NOMO-1 (cell line): ENCODE results near the gene CLCNKB.
"Not testable (repeated sequence)": the region's sequence is repeated elsewhere in the genome, so short reads cannot be mapped to it uniquely, and the experiment has no call there.

ENCODE experiments used
- DNase-seq, 2 experiments: peaks; one replicate each; lab custom pipeline; 2025; ENCODE audit not compliant: unreplicated experiment in 2 of 2; lab: John Stamatoyannopoulos, UW

The CLCNKB gene

DNA sequence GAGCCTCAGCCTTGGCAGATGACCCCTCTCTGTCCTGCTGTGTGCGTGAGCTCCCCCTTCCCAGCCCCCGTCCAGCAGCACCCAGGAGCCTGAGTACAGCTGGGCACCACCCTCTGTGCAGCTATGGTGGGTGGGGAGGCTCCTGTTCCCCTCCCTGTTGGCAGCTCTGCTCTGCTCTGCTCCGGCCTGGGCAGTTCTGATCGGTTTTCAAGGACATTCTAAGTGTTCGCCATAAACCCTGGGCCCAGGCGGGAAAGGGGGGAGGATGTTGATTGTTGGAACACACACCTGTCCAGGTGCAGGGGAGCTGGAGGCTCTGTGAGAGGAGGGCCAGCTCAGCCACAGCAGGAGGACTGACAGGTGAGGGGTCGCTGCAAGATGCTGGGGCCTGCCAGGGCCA, at the start of gene CLCNKB:
Gene CLCNKB, plus strand, starts transcription at position 262 of the 400 bp plus-strand sequence. CDS start 711 bp downstream, outside the sequence.
- no peak for DNase-seq

- no peak for DNase-seq
These were observed 49.5 kb upstream of the CLCNKB start for GRCh38 chr1:15994081-15994480.

GRCh38 chr1:15994590-15995351, 48.8 kb upstream of the CLCNKB start:
- DNase-seq = no peak

DNA sequence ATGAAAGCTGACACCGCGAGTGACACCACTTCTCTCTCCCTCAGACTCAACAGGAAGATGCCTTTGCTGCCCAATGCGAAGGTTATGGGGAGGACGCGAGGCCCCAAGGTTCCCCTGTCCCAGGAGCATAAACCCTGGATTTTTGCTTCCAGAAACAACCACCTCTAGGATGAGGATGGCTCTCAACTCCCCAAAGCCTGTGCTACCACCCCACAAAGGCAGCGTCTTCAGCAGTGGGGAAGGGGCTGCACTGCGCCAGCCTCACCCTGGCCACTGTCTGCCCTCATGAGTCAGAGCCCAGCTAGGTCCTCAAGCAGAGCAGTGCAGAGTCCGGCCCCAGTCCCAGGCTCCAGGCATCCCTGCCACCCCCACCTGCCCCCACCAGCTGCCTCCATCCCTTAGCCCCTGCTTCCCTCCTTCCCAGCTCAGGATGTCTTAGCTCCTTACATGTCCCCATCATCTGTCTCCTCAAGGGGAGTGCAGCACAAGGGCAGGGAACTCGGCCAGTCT, 46.5 kb upstream of the CLCNKB start:
- DNase-seq = no peak

GRCh38 chr1:15997637-15998280, 45.8 kb upstream of the CLCNKB start:
- DNase-seq = no peak

- no peak for DNase-seq
These were observed 44.7 kb upstream of the CLCNKB start for GRCh38 chr1:15998929-15999328.

DNA sequence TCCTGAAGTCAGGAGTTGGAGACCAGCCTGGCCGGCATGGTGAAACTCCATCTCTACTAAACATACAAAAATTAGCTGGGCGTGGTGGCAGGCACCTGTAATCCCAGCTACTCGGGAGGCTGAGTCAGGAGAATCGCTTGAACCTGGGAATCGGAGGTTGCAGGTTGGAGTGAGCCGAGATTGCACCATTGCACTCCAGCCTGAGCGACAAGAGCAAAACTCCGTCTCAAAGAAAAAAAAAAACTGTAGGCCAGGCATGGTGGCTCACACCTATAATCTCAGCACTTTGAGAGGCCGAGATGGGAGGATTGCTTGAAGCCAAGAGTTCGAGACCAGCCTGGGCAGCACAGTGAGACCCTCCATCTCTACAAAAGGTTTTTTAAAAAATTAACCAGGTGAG, 42.3 kb upstream of the CLCNKB start:
- not testable (repeated sequence) for DNase-seq

GRCh38 chr1:16005597-16005996, 38.0 kb upstream of the CLCNKB start:
- DNase-seq = no peak

GRCh38 chr1:16006010-16006409, 37.6 kb upstream of the CLCNKB start:
- no peak for DNase-seq

DNA sequence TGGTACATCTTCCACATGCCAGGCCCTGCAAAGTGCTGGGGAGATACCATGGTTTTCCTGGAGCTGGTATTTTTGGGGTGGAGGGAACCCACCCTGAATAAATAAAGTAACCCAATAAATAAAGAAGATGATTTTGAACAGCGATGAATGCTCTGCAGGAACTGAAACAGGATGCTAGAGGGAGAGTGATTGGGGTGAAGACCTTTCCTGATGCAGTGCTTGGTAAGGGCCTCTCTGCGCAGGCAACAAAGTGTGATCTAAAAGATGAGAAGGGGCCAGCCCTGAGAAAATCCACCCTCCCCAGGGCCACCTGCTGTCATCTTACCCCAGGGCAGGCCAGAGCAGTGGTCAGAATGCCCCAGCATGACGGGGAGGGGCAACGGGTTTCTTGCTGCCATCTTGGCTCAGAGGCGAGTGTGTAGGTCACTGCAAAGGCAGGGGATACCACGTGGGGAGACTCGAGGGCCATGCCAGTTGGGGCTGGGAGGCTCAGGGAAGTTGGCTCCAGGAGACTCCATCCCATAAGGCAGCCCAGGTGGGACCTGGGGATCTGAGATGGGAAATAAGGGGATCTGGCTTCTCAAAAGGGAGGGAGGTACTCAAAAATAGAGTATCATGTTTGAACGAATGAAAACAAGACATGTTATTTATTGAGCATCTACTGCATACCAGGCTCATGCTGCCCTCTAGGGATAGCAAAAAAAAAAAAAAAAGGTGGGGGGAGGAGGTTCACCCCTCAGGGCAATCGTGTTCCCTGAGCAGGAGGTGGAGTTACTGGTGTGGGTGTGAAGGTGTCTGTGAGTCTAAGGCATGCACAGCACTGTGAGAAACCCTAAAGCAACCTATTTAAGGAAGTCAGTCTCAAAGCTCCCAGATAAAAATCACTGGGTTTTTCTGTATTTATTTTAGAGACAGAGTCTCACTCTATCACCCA, 36.8 kb upstream of the CLCNKB start:
- DNase-seq = no peak

GRCh38 chr1:16007671-16008341, 35.8 kb upstream of the CLCNKB start:
- DNase-seq = no peak

- peak in 1 of 2 experiments; percentile 39 for DNase-seq
These were observed 34.5 kb upstream of the CLCNKB start for GRCh38 chr1:16009030-16009460.

- no peak for DNase-seq
These were observed 33.9 kb upstream of the CLCNKB start for GRCh38 chr1:16009678-16010077.

DNA sequence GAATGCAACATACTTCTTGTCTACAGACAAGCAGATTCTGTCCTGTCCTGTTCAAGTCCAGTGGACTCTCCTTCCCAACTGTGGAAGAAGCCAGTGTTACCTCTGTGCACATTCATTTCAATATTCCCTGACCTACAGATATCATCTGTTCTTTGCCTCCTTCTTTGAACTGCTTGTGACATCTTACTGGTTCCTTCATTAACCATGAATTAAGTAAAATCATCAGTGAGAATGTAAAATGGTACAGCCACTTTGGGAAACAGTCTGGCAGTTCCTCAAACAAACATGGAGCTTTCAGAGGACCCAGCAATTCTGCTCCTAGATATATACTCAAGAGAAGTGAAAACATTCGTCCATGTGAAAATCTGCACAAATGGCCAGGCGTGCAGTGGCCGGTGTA, 32.7 kb upstream of the CLCNKB start:
- DNase-seq = no peak

- no peak for DNase-seq
These were observed 31.5 kb upstream of the CLCNKB start for GRCh38 chr1:16011936-16012589.

GRCh38 chr1:16012590-16013219, 30.9 kb upstream of the CLCNKB start:
- DNase-seq = peak; percentile 66 to 85

DNA sequence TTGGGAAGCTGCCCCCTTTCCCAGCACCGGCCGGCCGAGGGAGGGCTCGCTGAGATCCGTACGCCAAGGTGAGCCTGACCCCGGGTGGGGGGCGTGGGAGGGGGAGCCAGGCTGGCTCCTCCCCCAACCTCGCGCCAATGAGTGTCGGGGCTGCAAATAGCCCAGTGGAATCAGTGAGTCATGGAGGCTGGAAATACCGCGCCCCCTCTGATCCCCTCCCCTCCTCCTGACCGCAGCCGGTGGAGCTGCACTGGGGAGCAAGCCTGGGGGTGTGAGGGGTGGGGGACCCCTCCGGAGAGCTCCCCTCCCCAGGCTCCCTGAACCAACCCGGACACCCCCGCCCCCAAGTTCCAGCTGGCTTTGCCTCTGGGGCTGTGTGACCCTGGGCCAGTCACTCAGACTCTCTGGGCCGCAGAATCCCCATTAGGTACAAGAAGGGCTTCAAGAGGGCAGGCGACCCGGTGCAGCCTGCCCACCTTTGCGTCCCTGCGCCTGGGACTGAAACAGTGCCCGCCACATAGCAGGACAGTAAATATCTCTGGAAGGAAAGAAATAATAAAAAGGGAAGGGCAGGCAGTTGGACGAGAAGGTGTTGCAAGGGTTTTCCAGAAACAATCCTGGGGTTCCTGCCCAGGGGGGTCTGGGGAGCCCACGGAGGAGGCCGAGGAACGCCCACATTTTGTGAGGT, 30.2 kb upstream of the CLCNKB start:
- peak; percentile 64 to 75 for DNase-seq

DNA sequence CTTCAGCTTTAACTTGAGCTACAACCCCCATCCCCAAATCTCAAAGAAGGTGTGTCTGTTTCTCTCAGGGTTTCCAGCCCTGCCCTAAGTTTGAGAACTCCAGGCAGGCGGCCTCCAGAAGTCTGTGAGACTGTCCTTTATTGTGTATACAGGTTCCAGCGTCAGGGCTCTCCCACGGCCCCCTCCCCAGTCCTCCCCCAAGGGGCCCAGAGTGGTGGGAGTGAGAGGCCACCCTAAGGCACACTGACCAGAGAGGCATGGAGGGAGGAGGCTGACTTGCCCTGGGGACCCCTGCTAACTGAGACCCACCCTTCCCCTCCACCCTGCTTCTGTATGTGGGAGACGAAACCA, 29.7 kb upstream of the CLCNKB start:
- DNase-seq = no peak
